ENCODE measurements around the gene LRCH4. TPM values are rescaled to one million over a fixed set of nuclear protein-coding genes. Genes with fewer than 3 reads are reported as not detected.

LRCH4 gene, protein sequence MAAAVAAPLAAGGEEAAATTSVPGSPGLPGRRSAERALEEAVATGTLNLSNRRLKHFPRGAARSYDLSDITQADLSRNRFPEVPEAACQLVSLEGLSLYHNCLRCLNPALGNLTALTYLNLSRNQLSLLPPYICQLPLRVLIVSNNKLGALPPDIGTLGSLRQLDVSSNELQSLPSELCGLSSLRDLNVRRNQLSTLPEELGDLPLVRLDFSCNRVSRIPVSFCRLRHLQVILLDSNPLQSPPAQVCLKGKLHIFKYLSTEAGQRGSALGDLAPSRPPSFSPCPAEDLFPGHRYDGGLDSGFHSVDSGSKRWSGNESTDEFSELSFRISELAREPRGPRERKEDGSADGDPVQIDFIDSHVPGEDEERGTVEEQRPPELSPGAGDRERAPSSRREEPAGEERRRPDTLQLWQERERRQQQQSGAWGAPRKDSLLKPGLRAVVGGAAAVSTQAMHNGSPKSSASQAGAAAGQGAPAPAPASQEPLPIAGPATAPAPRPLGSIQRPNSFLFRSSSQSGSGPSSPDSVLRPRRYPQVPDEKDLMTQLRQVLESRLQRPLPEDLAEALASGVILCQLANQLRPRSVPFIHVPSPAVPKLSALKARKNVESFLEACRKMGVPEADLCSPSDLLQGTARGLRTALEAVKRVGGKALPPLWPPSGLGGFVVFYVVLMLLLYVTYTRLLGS
- total RNA-seq = 100 to 1,000 TPM in 1 of 4 donors, 10 to 100 TPM in 3; 37.6 to 101 (median 56.2) TPM

DNA sequence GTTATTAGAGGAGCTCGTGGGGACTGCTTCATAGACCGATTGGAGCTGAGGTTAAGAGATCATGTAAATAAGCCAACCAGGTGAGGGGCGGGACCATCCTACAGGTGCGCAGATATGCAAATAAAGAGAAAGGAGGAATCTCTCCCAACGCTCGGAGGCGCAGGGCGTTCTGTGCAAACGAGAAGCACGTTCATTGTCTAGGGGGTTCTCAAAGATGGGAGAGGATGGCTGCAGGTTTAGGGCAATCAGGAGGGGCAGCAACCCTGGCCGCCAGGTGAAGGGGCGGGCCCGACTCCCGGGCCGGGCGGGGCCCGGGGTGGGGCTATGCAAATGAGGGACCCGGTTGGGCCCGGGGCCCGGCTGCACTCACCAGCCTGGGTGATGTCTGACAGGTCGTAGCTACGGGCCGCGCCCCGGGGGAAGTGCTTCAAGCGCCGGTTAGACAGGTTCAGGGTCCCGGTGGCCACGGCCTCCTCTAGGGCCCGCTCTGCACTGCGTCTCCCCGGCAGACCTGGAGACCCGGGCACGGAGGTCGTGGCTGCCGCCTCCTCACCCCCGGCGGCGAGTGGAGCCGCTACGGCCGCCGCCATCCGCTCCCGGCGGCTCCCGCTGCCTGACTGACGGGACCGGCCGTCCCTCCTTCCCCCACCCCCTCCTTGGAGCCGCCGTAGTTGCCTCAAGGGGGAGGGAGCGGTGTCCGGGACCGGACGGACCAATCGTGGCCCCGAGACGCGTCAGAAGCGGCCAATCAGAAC is at the start of gene LRCH4:
Gene LRCH4 (minus strand): TSS at position 619 of the 755 bp plus-strand sequence. CDS start 29 bp downstream, at position 590.
- peak; percentile 93 to 95 for TF ChIP-seq POLR2A (IDR thresholded peaks at IDR 0.05)
- TF ChIP-seq, protein P1, sequence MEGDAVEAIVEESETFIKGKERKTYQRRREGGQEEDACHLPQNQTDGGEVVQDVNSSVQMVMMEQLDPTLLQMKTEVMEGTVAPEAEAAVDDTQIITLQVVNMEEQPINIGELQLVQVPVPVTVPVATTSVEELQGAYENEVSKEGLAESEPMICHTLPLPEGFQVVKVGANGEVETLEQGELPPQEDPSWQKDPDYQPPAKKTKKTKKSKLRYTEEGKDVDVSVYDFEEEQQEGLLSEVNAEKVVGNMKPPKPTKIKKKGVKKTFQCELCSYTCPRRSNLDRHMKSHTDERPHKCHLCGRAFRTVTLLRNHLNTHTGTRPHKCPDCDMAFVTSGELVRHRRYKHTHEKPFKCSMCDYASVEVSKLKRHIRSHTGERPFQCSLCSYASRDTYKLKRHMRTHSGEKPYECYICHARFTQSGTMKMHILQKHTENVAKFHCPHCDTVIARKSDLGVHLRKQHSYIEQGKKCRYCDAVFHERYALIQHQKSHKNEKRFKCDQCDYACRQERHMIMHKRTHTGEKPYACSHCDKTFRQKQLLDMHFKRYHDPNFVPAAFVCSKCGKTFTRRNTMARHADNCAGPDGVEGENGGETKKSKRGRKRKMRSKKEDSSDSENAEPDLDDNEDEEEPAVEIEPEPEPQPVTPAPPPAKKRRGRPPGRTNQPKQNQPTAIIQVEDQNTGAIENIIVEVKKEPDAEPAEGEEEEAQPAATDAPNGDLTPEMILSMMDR (IDR thresholded peaks at IDR 0.05) = no peak
- peak; percentile 86 to 98 (median 95) for TF ChIP-seq POLR2AphosphoS5 (IDR thresholded peaks at IDR 0.05)
- peak; percentile 58 for TF ChIP-seq EP300 (IDR thresholded peaks at IDR 0.05)
- peak in 1 of 2 donors; percentile 89 for DNase-seq (ENCODE audit: low spot score in 2 of 2)
- Histone ChIP-seq H3K9me3 (no peaks in the 10 kb centered on the region), H3K4me1 (peaks cover 57% of the 10 kb centered on the region), H3K27me3 (no peaks in the 10 kb centered on the region), H3K4me3 (peak within 1 kb of the TSS; percentile 99), H3K27ac (peak within 1 kb of the TSS; percentile 96), H3K36me3 (peaks cover 17% of the 10 kb centered on the region)
- 0% methylated on average over 15 of the region's 61 CpGs for WGBS

DNA sequence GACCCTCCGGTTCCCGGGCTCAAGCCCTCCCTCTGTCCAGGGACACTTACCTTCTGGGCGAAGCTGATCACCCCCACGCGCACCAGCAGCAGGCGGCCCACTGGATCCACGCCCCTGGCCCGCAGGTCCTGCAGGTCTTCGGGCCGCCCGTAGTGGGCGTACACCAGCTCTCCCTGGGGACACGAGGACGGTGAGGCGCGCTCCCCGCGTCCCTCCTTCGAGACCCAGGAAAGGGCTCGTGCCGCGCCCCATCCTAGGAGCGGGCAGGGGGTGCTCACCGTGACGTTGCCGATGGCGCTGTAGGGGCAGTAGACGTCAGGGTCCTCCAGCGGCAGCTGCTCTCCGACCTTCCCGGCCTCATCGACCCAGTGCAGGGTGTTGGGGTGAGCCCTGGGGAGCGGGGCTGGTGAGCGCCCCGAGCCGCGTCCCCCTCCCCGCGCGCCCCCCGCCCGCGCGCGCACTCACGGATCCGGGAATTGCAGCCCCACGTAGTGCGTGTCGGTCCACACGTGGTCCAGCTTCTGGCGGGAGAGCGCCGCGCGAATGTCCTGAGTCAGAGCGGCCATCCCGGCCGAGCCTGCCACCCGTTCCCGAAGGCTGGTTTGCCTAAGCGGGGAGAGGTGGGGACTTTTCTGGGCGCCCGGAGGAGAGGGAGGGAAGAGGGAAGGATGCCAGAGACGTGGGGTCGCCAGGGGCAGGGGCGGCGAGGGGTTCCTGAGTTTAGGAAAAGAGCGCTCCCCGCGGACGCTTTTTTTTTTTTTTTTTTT is 47.2 kb upstream of the LRCH4 start:
- Histone ChIP-seq H3K36me3 (no peaks in the 10 kb centered on the region), H3K4me3 (peak overlapping the region; percentile 59), H3K9me3 (no peaks in the 10 kb centered on the region), H3K4me1 (peaks cover 8% of the 10 kb centered on the region), H3K27ac (no peak overlapping the region), H3K27me3 (no peaks in the 10 kb centered on the region)
- no peak for DNase-seq (ENCODE audit: low spot score in 2 of 2)
- WGBS = 2% methylated on average over 33 of the region's 72 CpGs
- TF ChIP-seq EP300 (IDR thresholded peaks at IDR 0.05) (no peak), POLR2AphosphoS5 (IDR thresholded peaks at IDR 0.05) (no peak), POLR2A (IDR thresholded peaks at IDR 0.05) (no peak)
- TF ChIP-seq, protein P1 (IDR thresholded peaks at IDR 0.05) = peak in 1 of 2 donors; percentile 47

DNA sequence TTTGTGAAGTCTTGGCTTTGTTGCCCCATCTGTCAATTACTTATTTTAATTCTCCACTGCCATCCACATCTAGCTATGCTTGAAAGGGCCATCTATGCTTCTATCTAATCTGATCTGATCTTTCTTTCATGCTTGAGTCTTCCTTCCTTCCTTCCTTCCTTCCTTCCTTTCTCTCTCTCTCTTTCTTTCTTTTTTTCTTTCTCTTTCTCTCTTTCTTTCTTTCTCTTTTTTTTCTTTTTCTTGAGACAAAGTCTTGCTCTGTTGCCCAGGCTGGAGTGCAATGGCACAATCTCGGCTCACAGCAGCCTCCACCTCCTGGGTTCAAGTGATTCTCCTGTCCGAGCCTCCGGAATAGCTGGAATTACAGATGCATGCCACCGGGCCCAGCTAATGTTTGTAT is 44.1 kb upstream of the LRCH4 start:
- no peaks in the 10 kb centered on the region for H3K9me3 ChIP-seq
- WGBS = 92% methylated on average over 4 of the region's 4 CpGs
- H3K4me1 ChIP-seq = peaks cover 20% of the 10 kb centered on the region
- no peaks in the 10 kb centered on the region for H3K27me3 ChIP-seq
- H3K4me3 ChIP-seq = no peak overlapping the region
- DNase-seq (ENCODE audit: low spot score in 2 of 2) = no peak
- no peaks in the 10 kb centered on the region for H3K36me3 ChIP-seq
- no peak overlapping the region for H3K27ac ChIP-seq
- TF ChIP-seq EP300 (IDR thresholded peaks at IDR 0.05) = no peak
- TF ChIP-seq POLR2A (IDR thresholded peaks at IDR 0.05) = no peak
- no peak for TF ChIP-seq POLR2AphosphoS5 (IDR thresholded peaks at IDR 0.05)
- TF ChIP-seq, protein P1 (IDR thresholded peaks at IDR 0.05) = no peak

DNA sequence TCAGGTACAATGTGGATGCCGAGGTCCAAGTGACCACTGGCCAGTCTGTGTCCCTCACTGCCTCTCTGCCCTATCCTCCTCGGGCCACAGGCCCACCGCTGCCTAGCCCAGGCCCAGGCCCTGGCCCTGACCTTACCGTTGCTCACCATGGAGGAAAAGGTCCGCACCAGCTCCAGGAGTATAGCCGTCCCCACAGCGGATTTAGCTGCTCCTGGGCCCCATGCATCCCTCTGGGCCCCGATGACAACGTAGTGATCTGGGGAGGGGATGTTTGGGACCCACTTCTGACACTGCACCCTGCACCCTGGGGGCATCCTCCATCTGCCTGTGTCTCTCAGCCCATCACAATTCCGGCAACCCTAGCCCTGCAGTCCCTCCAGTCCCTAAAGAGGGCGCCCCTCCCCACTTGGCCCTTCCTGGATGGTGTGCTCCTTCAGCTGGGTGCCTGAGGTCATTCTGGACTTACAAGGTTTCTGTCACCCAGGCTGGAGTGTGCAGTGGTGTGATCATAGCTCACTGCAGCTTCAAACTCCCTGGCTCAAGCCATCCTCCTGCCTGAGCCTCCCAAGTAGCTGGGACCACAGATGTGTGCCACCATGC is 43.3 kb upstream of the LRCH4 start:
- no peak for TF ChIP-seq POLR2AphosphoS5 (IDR thresholded peaks at IDR 0.05)
- TF ChIP-seq, protein P1 (IDR thresholded peaks at IDR 0.05) = peak in 1 of 2 donors; percentile 23
- Histone ChIP-seq H3K4me3 (no peak overlapping the region), H3K27me3 (no peaks in the 10 kb centered on the region), H3K36me3 (no peaks in the 10 kb centered on the region), H3K9me3 (no peaks in the 10 kb centered on the region), H3K27ac (no peak overlapping the region), H3K4me1 (peaks cover 20% of the 10 kb centered on the region)
- DNase-seq (ENCODE audit: low spot score in 2 of 2) = no peak
- 93% methylated on average over 11 of the region's 11 CpGs for WGBS
